CD4-positive, alpha-beta T cell (primary cell): ENCODE data around the gene EFNA4. TPM values are rescaled to one million over a fixed set of nuclear protein-coding genes. Genes with fewer than 3 reads are reported as not detected.

Experiments used
- ATAC-seq: fragments of 200-7000 bp; cut with Tn5 transposase; one replicate; pipeline ENCODE4 v1.10.0; 2022; ENCODE audit warnings: mild to moderate bottlenecking; ENCODE audit not compliant: poor library complexity
- CTCF ChIA-PET: fragments of 350-600 bp; sonication (Branson Sonifier 250); formaldehyde crosslinking; loops from one replicate; lab custom pipeline; 2021; ENCODE audit warnings: antibody characterized with exemption, inconsistent platforms; lab: Charles Lee
- POLR2A ChIA-PET: fragments of 350-600 bp; sonication (Branson Sonifier 250); formaldehyde crosslinking; loops from one replicate; lab custom pipeline; 2021; ENCODE audit warnings: antibody characterized with exemption, inconsistent platforms; lab: Charles Lee
- DNase-seq, 14 experiments: peaks; one replicate each; pipeline ENCODE4 v3.0.0-alpha.2; 2013 to 2020; ENCODE audit warnings: mixed read lengths in 2 of 14
- H3K27ac ChIP-seq, 2 donors: one replicate each; pipeline versions ENCODE4 v1.5.1 to v1.7.0; 2013; ENCODE audit warnings: low read length in 2 of 2, low read depth in 1 of 2, mild to moderate bottlenecking in 1 of 2
- H3K27me3 ChIP-seq, 2 experiments: 1 replicate in 1 of 2; 2 replicates in 1 of 2; pipeline versions ENCODE4 v1.6.1 to v1.7.0; 2013; ENCODE audit warnings: low read length in 2 of 2, control low read depth in 1 of 2, mild to moderate bottlenecking in 1 of 2, moderate library complexity in 1 of 2; ENCODE audit not compliant: insufficient read depth in 2 of 2, control insufficient read depth in 1 of 2
- H3K36me3 ChIP-seq: one replicate; pipeline ENCODE4 v1.6.1; 2013; ENCODE audit warnings: low read length, control low read depth; ENCODE audit not compliant: insufficient read depth
- H3K4me1 ChIP-seq: one replicate; pipeline ENCODE4 v1.6.1; 2013; ENCODE audit warnings: low read length, control low read depth; ENCODE audit not compliant: insufficient read depth
- H3K4me3 ChIP-seq: one replicate; pipeline ENCODE4 v1.5.1; 2013; ENCODE audit warnings: mild to moderate bottlenecking, low read length, moderate library complexity
- H3K9me3 ChIP-seq, 2 experiments: 1 replicate in 1 of 2; 2 replicates in 1 of 2; pipeline versions ENCODE4 v1.6.1 to v1.7.0; 2013; ENCODE audit warnings: low read length in 2 of 2, mild to moderate bottlenecking in 2 of 2, control low read depth in 1 of 2, moderate library complexity in 1 of 2; ENCODE audit not compliant: control insufficient read depth in 1 of 2, insufficient read depth in 1 of 2
- H3K27ac Mint-ChIP-seq: one replicate; pipeline ENCODE4 v1.8.0; 2020; ENCODE audit warnings: mixed read lengths
- H3K27me3 Mint-ChIP-seq: one replicate; pipeline ENCODE4 v1.8.0; 2021; ENCODE audit warnings: mixed read lengths
- H3K36me3 Mint-ChIP-seq: one replicate; pipeline ENCODE4 v1.8.0; 2021; ENCODE audit warnings: low read depth, mixed read lengths
- H3K4me1 Mint-ChIP-seq: one replicate; pipeline ENCODE4 v1.8.0; 2021; ENCODE audit warnings: low read depth, mixed read lengths
- H3K4me3 Mint-ChIP-seq: one replicate; pipeline ENCODE4 v1.8.0; 2020; ENCODE audit warnings: mild to moderate bottlenecking, mixed read lengths
- H3K9me3 Mint-ChIP-seq: one replicate; pipeline ENCODE4 v1.8.0; 2020; ENCODE audit warnings: mixed read lengths
- CTCF ChIP-seq: fragments of 200-600 bp; IDR thresholded peaks from one replicate; pipeline ENCODE4 v1.8.0; 2022; ENCODE audit warnings: antibody characterized with exemption, mild to moderate bottlenecking
- intact Hi-C, 2 experiments: fragments of 100-400 bp; cut with DNase I in 1 of 2; cut with micrococcal nuclease in 1 of 2; formaldehyde crosslinking; loops; one replicate each; pipeline versions ENCODE4 v1.15.1 to v1.9.0; 2023 to 2025; cut with DNase I, micrococcal nuclease
- total RNA-seq, 174 experiments: library from RNA in 2 of 174; stranded (reverse) in 2 of 174; gene quantifications; one replicate each; pipeline ENCODE4 v1.2.3 and lab custom pipeline; 2021 to 2026

Gene EFNA4
- total RNA-seq, 2 experiments from 2014 or later = 2.4 to 3.3 TPM

GRCh38 chr1:155081472-155082300, 18.1 kb downstream of the EFNA4 start:
- ChIA-PET POLR2A (interaction anchor here (1.0 to 1.9 kb wide), 3 partner anchors 11 to 91 kb away, joined by 3 to 7 read pairs (median 7); partner anchors contain the start of gene KRTCAP2), CTCF (interaction anchor here (0.5 to 2.0 kb wide), 6 partner anchors 11 to 83 kb away, joined by 3 to 8 read pairs (median 4); no protein-coding TSS in a partner anchor)
- no peaks in the 10 kb centered on the region for H3K36me3 ChIP-seq
- peaks cover 3% of the 10 kb centered on the region for H3K36me3 Mint-ChIP-seq
- no peak overlapping the region for H3K27ac ChIP-seq
- no peak for ATAC-seq
- peaks cover 42% of the 10 kb centered on the region for H3K27me3 Mint-ChIP-seq
- H3K9me3 ChIP-seq = peaks cover 0 to 30% of the 10 kb centered on the region in 2 experiments
- H3K4me3 Mint-ChIP-seq = peak overlapping the region; percentile 85
- peak overlapping the region; percentile 21 for H3K27ac Mint-ChIP-seq
- H3K4me3 ChIP-seq = peak overlapping the region; percentile 37
- H3K4me1 Mint-ChIP-seq = peaks cover 67% of the 10 kb centered on the region
- H3K9me3 Mint-ChIP-seq = no peaks in the 10 kb centered on the region
- DNase-seq = peak in 5 of 14 experiments; percentile 36 to 64 (median 54)
- TF ChIP-seq CTCF = no peak
- peaks cover 46% of the 10 kb centered on the region in 2 experiments for H3K27me3 ChIP-seq
- intact Hi-C loops = loop anchor here (10.0 kb wide), 4 partner anchors 127 to 757 kb away; partner anchors contain the start of genes AQP10 (in 1 of the 2), ATP8B2 (in 1 of the 2), IL6R (in 1 of the 2) and PBXIP1 (in 1 of the 2)
- H3K4me1 ChIP-seq = peaks cover 83% of the 10 kb centered on the region

GRCh38 chr1:155082301-155083051, 18.9 kb downstream of the EFNA4 start:
- Histone ChIP-seq H3K4me1 (peaks cover 85% of the 10 kb centered on the region), H3K36me3 (no peaks in the 10 kb centered on the region), H3K27ac (no peak overlapping the region), H3K27me3 (peaks cover 46% of the 10 kb centered on the region in 2 experiments), H3K4me3 (peak overlapping the region; percentile 34), H3K9me3 (peaks cover 0 to 30% of the 10 kb centered on the region in 2 experiments)
- POLR2A ChIA-PET = no interaction called here
- H3K27me3 Mint-ChIP-seq = peaks cover 42% of the 10 kb centered on the region
- H3K27ac Mint-ChIP-seq = no peak overlapping the region
- H3K4me3 Mint-ChIP-seq = peak overlapping the region; percentile 70
- peaks cover 3% of the 10 kb centered on the region for H3K36me3 Mint-ChIP-seq
- intact Hi-C loops = loop anchor here (10.0 kb wide), 4 partner anchors 128 to 758 kb away; partner anchors contain the start of genes AQP10 (in 1 of the 2), ATP8B2 (in 1 of the 2), IL6R (in 1 of the 2) and PBXIP1 (in 1 of the 2)
- ATAC-seq (no peak), DNase-seq (peak in 6 of 14 experiments; percentile 32 to 59 (median 44))
- H3K9me3 Mint-ChIP-seq = no peaks in the 10 kb centered on the region
- H3K4me1 Mint-ChIP-seq = peaks cover 69% of the 10 kb centered on the region
- TF ChIP-seq CTCF = no peak
- CTCF ChIA-PET = interaction anchor here (0.6 kb wide), 1 partner anchor 12 kb away, joined by 3 read pairs; no protein-coding TSS in a partner anchor

DNA sequence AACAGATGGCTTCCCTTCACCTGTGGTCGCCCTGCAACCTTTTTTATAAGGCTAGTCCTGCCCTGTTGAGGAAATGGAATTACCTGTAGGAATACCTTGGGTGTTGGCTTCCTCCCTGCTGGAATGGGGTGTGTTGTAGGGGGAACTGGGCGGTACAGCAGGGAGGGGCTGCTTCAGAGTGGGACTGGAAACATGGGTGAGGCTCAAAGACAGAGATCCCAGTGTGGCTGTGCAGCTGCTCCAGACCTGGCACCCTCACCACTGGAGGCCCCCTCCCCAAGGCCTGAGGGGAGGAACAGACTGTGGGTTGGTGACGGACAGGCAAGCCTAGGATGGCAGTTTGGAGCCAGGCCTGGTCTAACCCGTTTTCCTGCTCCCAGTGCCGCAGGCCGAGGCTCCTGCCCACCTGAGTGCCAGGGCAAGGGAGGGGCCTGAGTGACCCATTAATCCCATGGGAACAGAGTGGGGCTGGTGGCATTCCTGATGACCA, 19.6 kb downstream of the EFNA4 start:
- Histone ChIP-seq H3K4me3 (no peak overlapping the region), H3K9me3 (peaks cover 0 to 30% of the 10 kb centered on the region in 2 experiments), H3K4me1 (peaks cover 84% of the 10 kb centered on the region), H3K27me3 (peaks cover 46% of the 10 kb centered on the region in 2 experiments), H3K27ac (no peak overlapping the region), H3K36me3 (no peaks in the 10 kb centered on the region)
- no peak for DNase-seq
- TF ChIP-seq CTCF = no peak
- Mint-ChIP-seq H3K27ac (no peak overlapping the region), H3K27me3 (peaks cover 42% of the 10 kb centered on the region), H3K4me1 (peaks cover 64% of the 10 kb centered on the region), H3K9me3 (no peaks in the 10 kb centered on the region), H3K4me3 (peak overlapping the region; percentile 70), H3K36me3 (peaks cover 3% of the 10 kb centered on the region)
- ChIA-PET POLR2A (no interaction called here), CTCF (no interaction called here)
- intact Hi-C loops = loop anchor here (10.0 kb wide), 4 partner anchors 128 to 758 kb away; partner anchors contain the start of genes AQP10 (in 1 of the 2), ATP8B2 (in 1 of the 2), IL6R (in 1 of the 2) and PBXIP1 (in 1 of the 2)
- ATAC-seq = no peak
